ENCODE data around the gene FBF1. TPM values are rescaled to one million over a fixed set of nuclear protein-coding genes. Genes with fewer than 3 reads are reported as not detected.

FBF1 gene
- total and polyA plus RNA-seq, 9 of the 15 experiments (the other 6 are each of a cell fraction or from before 2014, with no cell fraction given): 0.46 to 14.9 (median 7.5) TPM

GRCh38 chr17:75878174-75878998 lies 62.5 kb downstream of the FBF1 start, which contains the start of gene TRIM47 (continued):
- TF ChIP-seq CTCF (IDR thresholded peaks at IDR 0.05 in 2 of 3, conservative IDR thresholded peaks at IDR 0.05 in 1 of 3; ENCODE audit: insufficient read depth in 2 of 3, low read depth in 1 of 3, low read length in 3 of 3): peak in 2 of 3 experiments; percentile 16 to 42; a peak in 2 of 6 replicates
- TF ChIP-seq TCF15 (CRISPR knock-in tag; IDR thresholded peaks at IDR 0.05): no peak
- TF ChIP-seq DPF2 (IDR thresholded peaks at IDR 0.05): no peak
- TF ChIP-seq ZC3H4 (CRISPR knock-in tag; IDR thresholded peaks at IDR 0.05; ENCODE audit: borderline replicate concordance): no peak
- no peak for TF ChIP-seq RNF219 (CRISPR knock-in tag; IDR thresholded peaks at IDR 0.05)
- no peak for TF ChIP-seq FOXP4 (CRISPR knock-in tag; IDR thresholded peaks at IDR 0.05; ENCODE audit: borderline replicate concordance)
- no peak for TF ChIP-seq BCLAF1 (IDR thresholded peaks at IDR 0.05; ENCODE audit: borderline replicate concordance in 1 of 2, control insufficient read depth in 1 of 2, low read depth in 2 of 2, low read length in 1 of 2)
- TF ChIP-seq YY1 (IDR thresholded peaks at IDR 0.05; ENCODE audit: borderline replicate concordance in 1 of 3, control insufficient read depth in 1 of 3, extremely low read depth in 1 of 3, insufficient read depth in 3 of 3, insufficient read length in 1 of 3, insufficient replicate concordance in 2 of 3, low read depth in 1 of 3, low read length in 2 of 3): peak in 2 of 3 experiments; percentile 7 to 25
